Measurements from ENCODE around the gene RAB4B.
"Not testable (repeated sequence)": the region's sequence is repeated elsewhere in the genome, so short reads cannot be mapped to it uniquely, and the experiment has no call there.

RAB4B gene

GRCh38 chr19:40818480-40819399, 40.7 kb downstream of the RAB4B start:
- not testable (repeated sequence) for H3K27me3 ChIP-seq (ENCODE audit: control insufficient read depth, insufficient read depth, low read length); H3K36me3 ChIP-seq (ENCODE audit: control insufficient read depth, insufficient read depth, low read length); H3K4me1 ChIP-seq (ENCODE audit: control insufficient read depth, insufficient read depth, low read length); H3K9ac ChIP-seq (ENCODE audit: low read depth, low read length); H3K27ac ChIP-seq (ENCODE audit: low read depth, low read length); H3K9me3 ChIP-seq (ENCODE audit: control insufficient read depth, insufficient read depth, low read length)
- H3K4me3 ChIP-seq (ENCODE audit: low read depth, low read length), result peak overlapping the region; percentile 31; the same call in 1 of the 2 replicates

- H3K4me3 ChIP-seq (ENCODE audit: low read depth, low read length); H3K36me3 ChIP-seq (ENCODE audit: control insufficient read depth, insufficient read depth, low read length); H3K27ac ChIP-seq (ENCODE audit: low read depth, low read length); H3K4me1 ChIP-seq (ENCODE audit: control insufficient read depth, insufficient read depth, low read length); H3K9me3 ChIP-seq (ENCODE audit: control insufficient read depth, insufficient read depth, low read length); H3K27me3 ChIP-seq (ENCODE audit: control insufficient read depth, insufficient read depth, low read length); H3K9ac ChIP-seq (ENCODE audit: low read depth, low read length): not testable (repeated sequence)
These were observed 41.6 kb downstream of the RAB4B start for GRCh38 chr19:40819479-40820234.

GRCh38 chr19:40822161-40822560, 44.1 kb downstream of the RAB4B start:
- H3K4me3 ChIP-seq (ENCODE audit: low read depth, low read length), result no peak overlapping the region
- no peaks in the 10 kb centered on the region for H3K9me3 ChIP-seq (ENCODE audit: control insufficient read depth, insufficient read depth, low read length)
- no peaks in the 10 kb centered on the region for H3K4me1 ChIP-seq (ENCODE audit: control insufficient read depth, insufficient read depth, low read length)
- H3K9ac ChIP-seq (ENCODE audit: low read depth, low read length), result no peak overlapping the region
- no peak overlapping the region for H3K27ac ChIP-seq (ENCODE audit: low read depth, low read length)
- H3K36me3 ChIP-seq (ENCODE audit: control insufficient read depth, insufficient read depth, low read length), result no peaks in the 10 kb centered on the region
- no peaks in the 10 kb centered on the region for H3K27me3 ChIP-seq (ENCODE audit: control insufficient read depth, insufficient read depth, low read length)

GRCh38 chr19:40822704-40823553, 44.9 kb downstream of the RAB4B start:
- not testable (repeated sequence) for H3K9ac ChIP-seq (ENCODE audit: low read depth, low read length); H3K4me1 ChIP-seq (ENCODE audit: control insufficient read depth, insufficient read depth, low read length); H3K27ac ChIP-seq (ENCODE audit: low read depth, low read length); H3K4me3 ChIP-seq (ENCODE audit: low read depth, low read length); H3K27me3 ChIP-seq (ENCODE audit: control insufficient read depth, insufficient read depth, low read length); H3K36me3 ChIP-seq (ENCODE audit: control insufficient read depth, insufficient read depth, low read length); H3K9me3 ChIP-seq (ENCODE audit: control insufficient read depth, insufficient read depth, low read length)

- not testable (repeated sequence) for H3K27ac ChIP-seq (ENCODE audit: low read depth, low read length); H3K4me1 ChIP-seq (ENCODE audit: control insufficient read depth, insufficient read depth, low read length); H3K36me3 ChIP-seq (ENCODE audit: control insufficient read depth, insufficient read depth, low read length); H3K4me3 ChIP-seq (ENCODE audit: low read depth, low read length); H3K27me3 ChIP-seq (ENCODE audit: control insufficient read depth, insufficient read depth, low read length); H3K9ac ChIP-seq (ENCODE audit: low read depth, low read length); H3K9me3 ChIP-seq (ENCODE audit: control insufficient read depth, insufficient read depth, low read length)
These were observed 46.9 kb downstream of the RAB4B start for GRCh38 chr19:40824916-40825315.

- H3K27ac ChIP-seq (ENCODE audit: low read depth, low read length); H3K9ac ChIP-seq (ENCODE audit: low read depth, low read length); H3K4me3 ChIP-seq (ENCODE audit: low read depth, low read length); H3K9me3 ChIP-seq (ENCODE audit: control insufficient read depth, insufficient read depth, low read length); H3K4me1 ChIP-seq (ENCODE audit: control insufficient read depth, insufficient read depth, low read length); H3K36me3 ChIP-seq (ENCODE audit: control insufficient read depth, insufficient read depth, low read length); H3K27me3 ChIP-seq (ENCODE audit: control insufficient read depth, insufficient read depth, low read length): not testable (repeated sequence)
These were observed 47.5 kb downstream of the RAB4B start for GRCh38 chr19:40825460-40826095.

- H3K9me3 ChIP-seq (ENCODE audit: control insufficient read depth, insufficient read depth, low read length); H3K4me3 ChIP-seq (ENCODE audit: low read depth, low read length); H3K36me3 ChIP-seq (ENCODE audit: control insufficient read depth, insufficient read depth, low read length); H3K27me3 ChIP-seq (ENCODE audit: control insufficient read depth, insufficient read depth, low read length); H3K4me1 ChIP-seq (ENCODE audit: control insufficient read depth, insufficient read depth, low read length); H3K9ac ChIP-seq (ENCODE audit: low read depth, low read length); H3K27ac ChIP-seq (ENCODE audit: low read depth, low read length): not testable (repeated sequence)
These were observed 48.3 kb downstream of the RAB4B start for GRCh38 chr19:40826312-40826698.

GRCh38 chr19:40826699-40827385, 48.8 kb downstream of the RAB4B start:
- not testable (repeated sequence) for H3K4me1 ChIP-seq (ENCODE audit: control insufficient read depth, insufficient read depth, low read length); H3K27ac ChIP-seq (ENCODE audit: low read depth, low read length); H3K9ac ChIP-seq (ENCODE audit: low read depth, low read length); H3K36me3 ChIP-seq (ENCODE audit: control insufficient read depth, insufficient read depth, low read length); H3K9me3 ChIP-seq (ENCODE audit: control insufficient read depth, insufficient read depth, low read length); H3K4me3 ChIP-seq (ENCODE audit: low read depth, low read length); H3K27me3 ChIP-seq (ENCODE audit: control insufficient read depth, insufficient read depth, low read length)

GRCh38 chr19:40827386-40828247, 49.6 kb downstream of the RAB4B start:
- no peak overlapping the region for H3K27ac ChIP-seq (ENCODE audit: low read depth, low read length)
- H3K36me3 ChIP-seq (ENCODE audit: control insufficient read depth, insufficient read depth, low read length), result no peaks in the 10 kb centered on the region
- no peaks in the 10 kb centered on the region for H3K9me3 ChIP-seq (ENCODE audit: control insufficient read depth, insufficient read depth, low read length)
- H3K4me1 ChIP-seq (ENCODE audit: control insufficient read depth, insufficient read depth, low read length), result no peaks in the 10 kb centered on the region
- H3K4me3 ChIP-seq (ENCODE audit: low read depth, low read length), result no peak overlapping the region
- H3K27me3 ChIP-seq (ENCODE audit: control insufficient read depth, insufficient read depth, low read length), result no peaks in the 10 kb centered on the region
- H3K9ac ChIP-seq (ENCODE audit: low read depth, low read length), result no peak overlapping the region

Data from HUES48 (cell line).